Measurements from ENCODE around the gene ZNF80. TPM values are rescaled to one million over a fixed set of nuclear protein-coding genes. Genes with fewer than 3 reads are reported as not detected.
"Not testable (repeated sequence)": the region's sequence is repeated elsewhere in the genome, so short reads cannot be mapped to it uniquely, and the experiment has no call there.

The ZNF80 gene
- total RNA-seq, 1 experiment from 2014 or later, result not detected

- no TSS peak for BruUV-seq (replicated peaks)
- TF ChIP-seq CTCF (IDR thresholded peaks at IDR 0.05), result no peak
- CTCF ChIA-PET, result no interaction called here
- H3K27ac ChIP-seq (ENCODE audit: low read length), result no peak overlapping the region
- ATAC-seq (no peak), DNase-seq (ENCODE audit: low read depth, low spot score) (no peak)
- H3K4me1 ChIP-seq (ENCODE audit: control insufficient read depth, insufficient read depth, low read length), result no peaks in the 10 kb centered on the region
- intact Hi-C loops (cut with micrococcal nuclease; ENCODE audit: unreplicated experiment), result no loop called here
- H3K9me3 ChIP-seq (ENCODE audit: control insufficient read depth, insufficient read depth, low read depth, low read length), result no peaks in the 10 kb centered on the region
- in situ Hi-C loops (cut with HindIII; ENCODE audit: low pct_unique_long_range_greater_than_20kb, low sequenced_read_pairs), result no loop called here
- no peak overlapping the region for H3K4me3 ChIP-seq (ENCODE audit: low read depth in 2 of 2, low read length in 2 of 2)
- H3K36me3 ChIP-seq (ENCODE audit: control insufficient read depth, insufficient read depth, low read length), result no peaks in the 10 kb centered on the region
- POLR2A ChIA-PET, result no interaction called here
- H3K27me3 ChIP-seq (ENCODE audit: control insufficient read depth, insufficient read depth, low read length), result no peaks in the 10 kb centered on the region
These were observed 3.9 kb upstream of the ZNF80 start for GRCh38 chr3:114241262-114241661.

- H3K27ac ChIP-seq (ENCODE audit: low read length); CTCF ChIA-PET; DNase-seq (ENCODE audit: low read depth, low spot score); BruUV-seq (replicated peaks); H3K36me3 ChIP-seq (ENCODE audit: control insufficient read depth, insufficient read depth, low read length); POLR2A ChIA-PET; in situ Hi-C loops (cut with HindIII; ENCODE audit: low pct_unique_long_range_greater_than_20kb, low sequenced_read_pairs); H3K9me3 ChIP-seq (ENCODE audit: control insufficient read depth, insufficient read depth, low read depth, low read length); intact Hi-C loops (cut with micrococcal nuclease; ENCODE audit: unreplicated experiment); ATAC-seq; H3K4me3 ChIP-seq (ENCODE audit: low read depth in 2 of 2, low read length in 2 of 2); H3K4me1 ChIP-seq (ENCODE audit: control insufficient read depth, insufficient read depth, low read length); H3K27me3 ChIP-seq (ENCODE audit: control insufficient read depth, insufficient read depth, low read length): not testable (repeated sequence)
These were observed 888 bp upstream of the ZNF80 start for GRCh38 chr3:114238146-114238785.

- in situ Hi-C loops (cut with HindIII; ENCODE audit: low pct_unique_long_range_greater_than_20kb, low sequenced_read_pairs), result no loop called here
- Histone ChIP-seq H3K4me1 (ENCODE audit: control insufficient read depth, insufficient read depth, low read length) (no peaks in the 10 kb centered on the region), H3K27ac (ENCODE audit: low read length) (no peak overlapping the region), H3K27me3 (ENCODE audit: control insufficient read depth, insufficient read depth, low read length) (no peaks in the 10 kb centered on the region; the same call in 1 of the 2 replicates), H3K9me3 (ENCODE audit: control insufficient read depth, insufficient read depth, low read depth, low read length) (no peaks in the 10 kb centered on the region), H3K4me3 (ENCODE audit: low read depth in 2 of 2, low read length in 2 of 2) (no peak overlapping the region), H3K36me3 (ENCODE audit: control insufficient read depth, insufficient read depth, low read length) (no peaks in the 10 kb centered on the region)
- intact Hi-C loops (cut with micrococcal nuclease; ENCODE audit: unreplicated experiment), result no loop called here
- POLR2A ChIA-PET, result interaction anchor here (0.6 kb wide), 1 partner anchor 11 kb away, joined by 7 read pairs; no protein-coding TSS in a partner anchor
- ATAC-seq (no peak), DNase-seq (ENCODE audit: low read depth, low spot score) (no peak)
- no TSS peak for BruUV-seq (replicated peaks)
- no peak for TF ChIP-seq REST (IDR thresholded peaks at IDR 0.05; ENCODE audit: insufficient read depth in 1 of 2, low read depth in 2 of 2, low read length in 1 of 2)
- no peak for TF ChIP-seq TCF7L2 (IDR thresholded peaks at IDR 0.05; ENCODE audit: low read depth, low read length)
- TF ChIP-seq CTCF (IDR thresholded peaks at IDR 0.05), result no peak
- no peak for TF ChIP-seq SIN3A (IDR thresholded peaks at IDR 0.05; ENCODE audit: borderline replicate concordance, insufficient read depth, low read depth, low read length)
- no peak for TF ChIP-seq POLR2AphosphoS5 (IDR thresholded peaks at IDR 0.05; ENCODE audit: low read depth, low read length)
- CTCF ChIA-PET, result no interaction called here
These were observed 1.9 kb downstream of the ZNF80 start for GRCh38 chr3:114235431-114235830.
